Liver (tissue), 9 donors: ENCODE results near the gene AMZ1. TPM values are rescaled to one million over a fixed set of nuclear protein-coding genes. Genes with fewer than 3 reads are reported as not detected.

Experiments used
- DNase-seq: peaks from one replicate; pipeline ENCODE4 v3.0.0-alpha.2; 2017; ENCODE audit warnings: low spot score
- H3K27ac ChIP-seq, 2 donors: one replicate each; pipeline ENCODE4 v1.7.0; 2013; ENCODE audit warnings: inconsistent platforms in 2 of 2, low read length in 2 of 2, control low read depth in 1 of 2, low read depth in 1 of 2, mild to moderate bottlenecking in 1 of 2
- H3K27me3 ChIP-seq, 4 donors: one replicate each; pipeline versions ENCODE4 v1.6.1 to v1.7.0; 2013; ENCODE audit warnings: low read length in 3 of 4, inconsistent platforms in 1 of 4, mild to moderate bottlenecking in 1 of 4, moderate library complexity in 1 of 4; ENCODE audit not compliant: control insufficient read depth in 4 of 4, insufficient read depth in 4 of 4
- H3K36me3 ChIP-seq, 4 donors: one replicate each; pipeline versions ENCODE4 v1.6.1 to v1.7.0; 2013; ENCODE audit warnings: low read length in 3 of 4, mild to moderate bottlenecking in 3 of 4, low read depth in 1 of 4, moderate library complexity in 1 of 4; ENCODE audit not compliant: control insufficient read depth in 4 of 4, insufficient read depth in 3 of 4
- H3K4me1 ChIP-seq, 4 donors: one replicate each; pipeline versions ENCODE4 v1.6.1 to v1.7.0; 2013; ENCODE audit warnings: low read length in 3 of 4, mild to moderate bottlenecking in 3 of 4, moderate library complexity in 1 of 4; ENCODE audit not compliant: control insufficient read depth in 4 of 4, insufficient read depth in 4 of 4
- H3K4me3 ChIP-seq, 3 donors: one replicate each; pipeline versions ENCODE4 v1.6.1 to v1.7.0; 2013; ENCODE audit warnings: low read length in 3 of 3, control low read depth in 1 of 3, low read depth in 1 of 3, mild to moderate bottlenecking in 1 of 3
- H3K9ac ChIP-seq, 2 donors: one replicate each; pipeline ENCODE4 v1.7.0; 2013; ENCODE audit warnings: low read length in 2 of 2, mild to moderate bottlenecking in 2 of 2, moderate library complexity in 2 of 2, control low read depth in 1 of 2, low read depth in 1 of 2
- H3K9me3 ChIP-seq, 4 donors: one replicate each; pipeline versions ENCODE4 v1.6.1 to v1.7.0; 2013; ENCODE audit warnings: low read length in 3 of 4; ENCODE audit not compliant: control insufficient read depth in 4 of 4
- ATF3 ChIP-seq: IDR thresholded peaks from 2 replicates; pipeline ENCODE4 v1.6.1; 2016; ENCODE audit warnings: antibody characterized with exemption
- EGR1 ChIP-seq, 2 donors: IDR thresholded peaks; 2 replicates each; pipeline ENCODE4 v1.6.1; 2016 to 2018; ENCODE audit warnings: antibody characterized with exemption in 2 of 2, low read depth in 2 of 2
- FOXA2 ChIP-seq: IDR thresholded peaks from 2 replicates; pipeline ENCODE4 v1.6.1; 2016; ENCODE audit warnings: antibody characterized with exemption
- HNF4A ChIP-seq, 2 donors: conservative IDR thresholded peaks; 2 replicates each; pipeline ENCODE4 v1.6.1; 2016; ENCODE audit warnings: antibody characterized with exemption in 2 of 2, mild to moderate bottlenecking in 2 of 2
- JUND ChIP-seq, 2 donors: IDR thresholded peaks; 2 replicates each; pipeline ENCODE4 v1.6.1; 2016; ENCODE audit warnings: antibody characterized with exemption in 2 of 2
- RAD21 ChIP-seq, 2 donors: IDR thresholded peaks; 2 replicates each; pipeline ENCODE4 v1.6.1; 2016; ENCODE audit warnings: antibody characterized with exemption in 2 of 2, mild to moderate bottlenecking in 2 of 2
- RXRA ChIP-seq, 2 donors: IDR thresholded peaks; 2 replicates each; pipeline ENCODE4 v1.6.1; 2017 to 2018; ENCODE audit warnings: antibody characterized with exemption in 2 of 2, mild to moderate bottlenecking in 1 of 2
- TAF1 ChIP-seq: conservative IDR thresholded peaks from 2 replicates; pipeline ENCODE4 v1.6.1; 2016; ENCODE audit warnings: antibody characterized with exemption, mild to moderate bottlenecking
- YY1 ChIP-seq: IDR thresholded peaks from 2 replicates; pipeline ENCODE4 v1.6.1; 2016; ENCODE audit warnings: antibody characterized with exemption, mild to moderate bottlenecking
- whole genome bisulfite sequencing: extraction: QIAGEN DNeasy Blood & Tissue Kit; methylation state at CpG from one replicate; pipeline ENCODE4 v1.1.7; 2013; 5-methylcytosine and 5-hydroxymethylcytosine counted together
- polyA plus RNA-seq, 2 donors: library from polyadenylated mRNA; stranded (reverse) in 1 of 2; unstranded in 1 of 2; fragments of 200-250 nt in 1 of 2; fragments of >200 nt in 1 of 2; fragmentation: Nextera tagmentation in 1 of 2; extraction: Ambion mirVana in 1 of 2; gene quantifications; one replicate each; pipeline versions ENCODE4 v1.2.1 to v1.2.3, GENCODE V29; 2013 to 2015
- total RNA-seq, 2 donors: library from RNA; depleted of rRNA; stranded (reverse); fragments of >200 nt; gene quantifications; one replicate each; pipeline ENCODE4 v1.2.3, GENCODE V29; 2014
- TF ChIP-seq, protein P1 (sequence below): IDR thresholded peaks from 2 replicates; pipeline ENCODE4 v1.6.1; 2016; ENCODE audit warnings: antibody characterized with exemption
- donor health status: healthy.
- donor health status: healthy.
- donor health status: healthy.
- donor health status: healthy.
- donor health status: healthy.

Gene AMZ1
- total and polyA plus RNA-seq, 4 donors = 0.10 to 1.3 (median 1.1) TPM; not detected in 1

- WGBS = 84% methylated on average over 11 of the region's 11 CpGs
- no peak for TF ChIP-seq ATF3
- no peak for TF ChIP-seq RAD21 (IDR thresholded peaks at IDR 0.05)
- no peak for TF ChIP-seq EGR1 (IDR thresholded peaks at IDR 0.05; ENCODE audit: low read depth in 2 of 2)
- TF ChIP-seq YY1 = no peak
- TF ChIP-seq, protein P1, sequence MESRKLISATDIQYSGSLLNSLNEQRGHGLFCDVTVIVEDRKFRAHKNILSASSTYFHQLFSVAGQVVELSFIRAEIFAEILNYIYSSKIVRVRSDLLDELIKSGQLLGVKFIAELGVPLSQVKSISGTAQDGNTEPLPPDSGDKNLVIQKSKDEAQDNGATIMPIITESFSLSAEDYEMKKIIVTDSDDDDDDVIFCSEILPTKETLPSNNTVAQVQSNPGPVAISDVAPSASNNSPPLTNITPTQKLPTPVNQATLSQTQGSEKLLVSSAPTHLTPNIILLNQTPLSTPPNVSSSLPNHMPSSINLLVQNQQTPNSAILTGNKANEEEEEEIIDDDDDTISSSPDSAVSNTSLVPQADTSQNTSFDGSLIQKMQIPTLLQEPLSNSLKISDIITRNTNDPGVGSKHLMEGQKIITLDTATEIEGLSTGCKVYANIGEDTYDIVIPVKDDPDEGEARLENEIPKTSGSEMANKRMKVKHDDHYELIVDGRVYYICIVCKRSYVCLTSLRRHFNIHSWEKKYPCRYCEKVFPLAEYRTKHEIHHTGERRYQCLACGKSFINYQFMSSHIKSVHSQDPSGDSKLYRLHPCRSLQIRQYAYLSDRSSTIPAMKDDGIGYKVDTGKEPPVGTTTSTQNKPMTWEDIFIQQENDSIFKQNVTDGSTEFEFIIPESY = no peak
- TF ChIP-seq FOXA2 = no peak
- Histone ChIP-seq H3K9ac (no peak overlapping the region), H3K4me1 (no peaks in the 10 kb centered on the region), H3K4me3 (no peak overlapping the region), H3K27ac (peak overlapping the region; percentile 8 to 40), H3K9me3 (peaks cover 0 to 2% (median 0%) of the 10 kb centered on the region in 4 donors), H3K36me3 (peaks cover 0 to 4% (median 0%) of the 10 kb centered on the region in 4 donors), H3K27me3 (no peaks in the 10 kb centered on the region)
- no peak for DNase-seq
Measured at GRCh38 chr7:2757361-2757903, 69.4 kb downstream of the AMZ1 start.

- Histone ChIP-seq H3K9me3 (peaks cover 0 to 2% (median 0%) of the 10 kb centered on the region in 4 donors), H3K36me3 (peaks cover 0 to 4% (median 0%) of the 10 kb centered on the region in 4 donors), H3K4me3 (no peak overlapping the region), H3K9ac (no peak overlapping the region), H3K27ac (peak overlapping the region; percentile 62 to 67), H3K27me3 (no peaks in the 10 kb centered on the region), H3K4me1 (no peaks in the 10 kb centered on the region)
- no peak for DNase-seq
- TF ChIP-seq JUND (IDR thresholded peaks at IDR 0.05) (peak; percentile 85 to 93), HNF4A (conservative IDR thresholded peaks at IDR 0.05) (no peak)
- 69% methylated on average over 12 of the region's 12 CpGs for WGBS
Measured at GRCh38 chr7:2757904-2758672, 70.1 kb downstream of the AMZ1 start.

DNA sequence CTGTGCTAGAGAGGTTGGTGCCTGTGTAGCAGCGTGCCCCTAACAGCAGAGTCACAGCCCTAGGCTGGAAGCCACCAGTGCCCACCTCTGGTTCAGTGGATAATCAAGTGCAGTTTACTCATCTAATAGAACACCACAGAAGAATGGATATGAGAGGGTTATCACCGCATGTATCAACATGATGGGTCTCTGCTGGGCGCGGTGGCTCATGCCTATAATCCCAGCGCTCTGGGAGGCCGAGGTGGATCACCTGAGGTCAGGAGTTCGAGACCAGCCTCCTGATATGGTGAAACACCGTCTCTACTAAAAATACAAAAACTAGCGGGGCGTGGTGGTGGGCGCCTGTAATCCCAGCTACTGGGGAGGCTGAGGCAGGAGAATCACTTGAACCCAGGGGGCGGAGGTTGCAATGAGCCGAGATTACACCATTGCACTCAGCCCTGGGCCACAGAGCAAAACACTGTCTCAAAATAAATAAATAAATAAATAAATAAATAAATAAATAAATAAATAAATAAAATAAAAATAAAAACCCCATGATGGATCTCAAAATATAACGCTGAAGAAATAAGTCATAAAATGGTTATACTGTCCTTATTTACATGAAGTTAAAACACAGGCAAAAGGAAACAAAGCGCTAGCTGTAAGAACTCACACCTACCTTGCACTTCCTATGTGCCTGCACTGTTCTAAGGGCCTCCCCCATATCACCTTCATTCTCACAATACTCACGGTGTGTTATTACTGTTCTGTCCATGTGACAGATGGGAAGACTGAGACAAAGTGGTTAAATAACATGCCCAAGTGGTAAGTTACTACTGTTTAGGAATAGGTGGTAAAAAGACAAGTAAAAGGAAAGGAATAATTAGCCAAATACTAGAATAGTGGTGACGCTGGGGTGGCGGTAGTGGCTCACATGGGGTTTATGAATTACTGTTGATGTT, 70.9 kb downstream of the AMZ1 start:
- WGBS = 95% methylated on average over 18 of the region's 18 CpGs
- no peak overlapping the region for H3K4me3 ChIP-seq
- TF ChIP-seq TAF1 (no peak), RXRA (IDR thresholded peaks at IDR 0.05) (no peak)
- H3K27ac ChIP-seq = peak overlapping the region; percentile 17 to 67
- no peaks in the 10 kb centered on the region for H3K4me1 ChIP-seq
- no peak overlapping the region for H3K9ac ChIP-seq
- H3K27me3 ChIP-seq = no peaks in the 10 kb centered on the region
- H3K36me3 ChIP-seq = peaks cover 0 to 4% (median 0%) of the 10 kb centered on the region in 4 donors
- DNase-seq = no peak
- peaks cover 0 to 2% (median 0%) of the 10 kb centered on the region in 4 donors for H3K9me3 ChIP-seq
